Keratinocyte (primary cell): Measurements from ENCODE around the gene GFOD1. TPM values are rescaled to one million over a fixed set of nuclear protein-coding genes. Genes with fewer than 3 reads are reported as not detected.

Experiments used
- DNase-seq: peaks from one replicate; pipeline ENCODE4 v3.0.0-alpha.2; 2011; ENCODE audit warnings: low read depth, missing footprints, low spot score
- FAIRE-seq: peaks from 2 replicates; lab custom pipeline; 2011; peaks lifted over from hg19 to GRCh38; lab: Jason Lieb, UNC
- H2AFZ ChIP-seq: 2 replicates; pipeline ENCODE4 v1.6.0; 2012; ENCODE audit warnings: low read length, control low read depth, inconsistent platforms; ENCODE audit not compliant: control insufficient read depth
- H3K27ac ChIP-seq: 2 replicates; pipeline ENCODE4 v1.5.1; 2011; ENCODE audit warnings: low read length; ENCODE audit not compliant: control insufficient read depth, insufficient read depth
- H3K27me3 ChIP-seq: 3 replicates; pipeline ENCODE4 v1.6.0; 2011; ENCODE audit warnings: low read length; ENCODE audit not compliant: control insufficient read depth, insufficient read depth; ENCODE audit errors: extremely low read depth
- H3K36me3 ChIP-seq, 2 experiments: 2 replicates in 1 of 2; 3 replicates in 1 of 2; pipeline ENCODE4 v1.5.1; 2011; ENCODE audit warnings: low read length in 2 of 2, mild to moderate bottlenecking in 1 of 2; ENCODE audit not compliant: control insufficient read depth in 2 of 2, insufficient read depth in 2 of 2; ENCODE audit errors: extremely low read depth in 1 of 2
- H3K4me1 ChIP-seq: 3 replicates; pipeline ENCODE4 v1.5.1; 2011; ENCODE audit warnings: low read length; ENCODE audit not compliant: control insufficient read depth, insufficient read depth; ENCODE audit errors: extremely low read depth
- H3K4me2 ChIP-seq: 3 replicates; pipeline ENCODE4 v1.6.0; 2011; ENCODE audit warnings: low read depth, low read length; ENCODE audit not compliant: control insufficient read depth, insufficient read depth; ENCODE audit errors: extremely low read depth
- H3K4me3 ChIP-seq, 3 experiments: fragments of 200-600 bp in 1 of 3; sonication (generic) in 1 of 3; 2 replicates in 2 of 3; 3 replicates in 1 of 3; pipeline ENCODE4 v1.5.1; 2011 to 2016; ENCODE audit warnings: low read length in 3 of 3, mild to moderate bottlenecking in 3 of 3, control low read depth in 2 of 3, inconsistent platforms in 1 of 3, low read depth in 1 of 3, mixed read lengths in 1 of 3, mixed run types in 1 of 3, moderate library complexity in 1 of 3; ENCODE audit not compliant: control insufficient read depth in 2 of 3, insufficient read depth in 2 of 3; ENCODE audit errors: extremely low read depth in 1 of 3
- H3K79me2 ChIP-seq: 2 replicates; pipeline ENCODE4 v1.6.0; 2012; ENCODE audit warnings: low read length; ENCODE audit not compliant: control insufficient read depth, insufficient read depth
- H3K9ac ChIP-seq: 3 replicates; pipeline ENCODE4 v1.6.0; 2011; ENCODE audit warnings: low read length; ENCODE audit not compliant: control insufficient read depth, insufficient read depth; ENCODE audit errors: extremely low read depth
- H3K9me1 ChIP-seq: 3 replicates; pipeline ENCODE4 v1.6.0; 2011; ENCODE audit warnings: low read length; ENCODE audit not compliant: control insufficient read depth, insufficient read depth; ENCODE audit errors: extremely low read depth
- H3K9me3 ChIP-seq: 2 replicates; pipeline ENCODE4 v1.5.1; 2012; ENCODE audit warnings: low read depth, low read length; ENCODE audit not compliant: control insufficient read depth
- H4K20me1 ChIP-seq: 3 replicates; pipeline ENCODE4 v1.6.0; 2011; ENCODE audit warnings: low read length; ENCODE audit not compliant: control insufficient read depth, insufficient read depth; ENCODE audit errors: extremely low read depth
- CTCF ChIP-seq, 3 experiments: IDR thresholded peaks in 1 of 3; conservative IDR thresholded peaks in 1 of 3; optimal IDR thresholded peaks in 1 of 3; 2 replicates in 2 of 3; 3 replicates in 1 of 3; pipeline versions ENCODE3 to v1.5.1; 2011; ENCODE audit warnings: low read length in 3 of 3, mild to moderate bottlenecking in 3 of 3, moderate library complexity in 2 of 3, control low read depth in 1 of 3, inconsistent platforms in 1 of 3; ENCODE audit not compliant: insufficient read depth in 2 of 3; ENCODE audit errors: extremely low read depth in 1 of 3
- EZH2 ChIP-seq: IDR thresholded peaks from one replicate; pipeline ENCODE4 v1.6.1; 2012; ENCODE audit warnings: inconsistent platforms, mild to moderate bottlenecking, low read length, moderate library complexity
- dilution Hi-C: fragments of 300-500 bp; cut with MboI; formaldehyde crosslinking; loops from one replicate; pipeline ENCODE4 v1.7.0; 2020; ENCODE audit warnings: low sequenced_read_pairs; ENCODE audit not compliant: extremely low pct_ligation_motif_present
- polyA plus RNA-seq, 5 experiments: library from polyadenylated mRNA; depleted of rRNA in 3 of 5; stranded (reverse) in 3 of 5; stranded (forward) in 1 of 5; unstranded in 1 of 5; fragments of >200 nt; gene quantifications; 1 replicate in 1 of 5; 2 replicates in 3 of 5; 3 replicates in 1 of 5; pipeline versions ENCODE4 v1.2.1 to v1.2.3, GENCODE V29; 2011 to 2012; ENCODE audit warnings: missing spikeins in 2 of 5, low read depth in 1 of 5, low replicate concordance in 1 of 5

The GFOD1 gene
- polyA plus RNA-seq, 1 donor (not counting 4 experiments of a cell fraction or from before 2014, with no cell fraction given) = 7.2 TPM

DNA sequence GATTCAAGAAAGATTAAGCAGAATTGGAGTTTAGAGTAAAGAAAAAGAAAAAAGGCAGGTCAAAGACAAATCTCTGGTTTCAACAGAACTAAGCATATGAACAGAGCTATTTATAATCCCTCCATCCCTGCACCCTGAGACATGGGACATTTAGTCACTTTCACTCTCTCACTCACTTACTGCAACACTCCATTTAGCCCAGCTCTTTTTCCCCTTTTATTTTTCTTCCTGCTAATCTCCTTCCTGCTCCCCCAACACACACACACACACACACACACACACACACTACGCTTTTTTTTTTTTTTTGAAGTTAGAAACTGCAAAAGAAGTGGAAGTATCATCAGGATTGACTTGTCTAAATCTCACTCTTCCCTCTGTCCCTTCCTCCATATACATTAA, 113.9 kb downstream of the GFOD1 start:
- H3K9ac ChIP-seq = no peak overlapping the region
- H3K9me3 ChIP-seq = no peaks in the 10 kb centered on the region
- peaks cover 2% of the 10 kb centered on the region for H4K20me1 ChIP-seq
- FAIRE-seq = no peak
- peaks cover 0 to 1% of the 10 kb centered on the region in 2 experiments for H3K36me3 ChIP-seq
- DNase-seq = no peak
- H3K4me3 ChIP-seq = no peak overlapping the region
- no peaks in the 10 kb centered on the region for H3K9me1 ChIP-seq
- TF ChIP-seq EZH2 (no peak), CTCF (optimal IDR thresholded peaks at IDR 0.05 in 1 of 3, IDR thresholded peaks at IDR 0.05 in 1 of 3, conservative IDR thresholded peaks at IDR 0.05 in 1 of 3; ENCODE audit: extremely low read depth in 1 of 3, insufficient read depth in 2 of 3, low read length in 3 of 3) (no peak)
- H3K4me1 ChIP-seq = peaks cover 35% of the 10 kb centered on the region
- dilution Hi-C loops = no loop called here
- no peaks in the 10 kb centered on the region for H3K79me2 ChIP-seq
- no peaks in the 10 kb centered on the region for H3K27me3 ChIP-seq
- no peak overlapping the region for H2AFZ ChIP-seq
- no peak overlapping the region for H3K27ac ChIP-seq
- H3K4me2 ChIP-seq = no peak overlapping the region

DNA sequence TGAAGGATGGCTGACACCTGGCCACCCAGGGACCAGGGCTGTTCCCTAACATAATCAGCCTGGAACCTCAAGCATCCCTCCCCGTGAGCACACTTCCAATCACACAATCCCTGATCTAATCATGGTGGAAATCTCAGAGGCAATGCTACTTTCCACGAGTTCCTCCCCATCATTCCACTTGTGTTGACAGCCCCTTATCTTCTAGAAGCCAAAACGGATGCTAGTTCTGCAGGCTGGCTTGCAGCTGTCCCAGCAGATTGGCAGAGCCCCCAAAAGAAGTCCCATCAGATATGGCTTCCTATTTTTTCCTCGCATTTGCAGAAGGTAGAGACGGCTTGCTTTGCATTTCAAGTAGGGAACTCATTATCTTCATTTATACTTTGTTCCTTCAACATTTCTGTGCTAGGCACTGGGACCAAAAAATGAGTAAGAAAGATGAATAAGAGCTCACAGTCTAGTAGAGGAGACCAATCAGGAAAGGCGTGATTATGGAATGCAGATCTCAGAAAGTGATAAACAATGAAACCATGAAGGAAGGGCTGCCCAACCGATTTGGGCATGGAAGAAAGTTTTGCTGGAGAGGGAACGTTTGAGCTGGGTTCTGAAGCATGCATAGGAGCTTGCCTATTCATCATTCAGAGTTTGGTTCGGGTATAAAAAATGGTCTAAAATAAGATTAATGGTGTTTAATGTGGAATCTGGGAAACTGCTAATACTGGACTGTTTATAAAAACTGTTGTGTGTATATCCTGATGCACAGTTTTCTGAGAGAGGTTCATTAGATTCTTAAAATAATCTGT, 114.5 kb downstream of the GFOD1 start:
- TF ChIP-seq EZH2 (no peak), CTCF (optimal IDR thresholded peaks at IDR 0.05 in 1 of 3, IDR thresholded peaks at IDR 0.05 in 1 of 3, conservative IDR thresholded peaks at IDR 0.05 in 1 of 3; ENCODE audit: extremely low read depth in 1 of 3, insufficient read depth in 2 of 3, low read length in 3 of 3) (no peak)
- dilution Hi-C loops = no loop called here
- Histone ChIP-seq H3K27me3 (no peaks in the 10 kb centered on the region), H3K9me1 (no peaks in the 10 kb centered on the region), H4K20me1 (peaks cover 2% of the 10 kb centered on the region), H2AFZ (no peak overlapping the region), H3K4me3 (no peak overlapping the region), H3K9ac (no peak overlapping the region), H3K36me3 (no peaks in the 10 kb centered on the region), H3K9me3 (no peaks in the 10 kb centered on the region), H3K4me1 (peaks cover 41% of the 10 kb centered on the region), H3K79me2 (no peaks in the 10 kb centered on the region), H3K4me2 (no peak overlapping the region), H3K27ac (no peak overlapping the region)
- no peak for DNase-seq
- no peak for FAIRE-seq
